Measurements from ENCODE around the gene RRAGC.

Gene RRAGC

DNA sequence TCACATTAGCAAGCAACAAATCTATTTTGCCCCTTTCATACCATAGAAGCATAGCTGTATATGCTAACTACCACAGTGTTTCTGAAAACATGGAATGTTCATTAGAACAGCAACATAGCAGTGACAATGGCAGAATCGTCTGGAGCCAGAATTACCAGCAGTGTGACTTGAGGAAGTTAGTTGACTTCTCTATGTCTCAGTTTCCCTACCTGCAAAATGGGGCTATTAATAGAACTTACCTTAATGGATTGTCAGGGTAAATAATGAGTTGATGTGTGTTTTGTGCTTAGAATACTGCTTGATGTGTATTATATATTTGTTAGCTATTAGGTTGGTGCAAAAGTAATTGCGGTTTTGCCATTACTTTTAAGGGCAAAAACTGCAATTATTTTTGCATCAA is 36.6 kb upstream of the RRAGC start:
- H3K4me1 Mint-ChIP-seq, result no peaks in the 10 kb centered on the region
- no peak overlapping the region for H3K4me3 Mint-ChIP-seq
- TF ChIP-seq, protein P1, sequence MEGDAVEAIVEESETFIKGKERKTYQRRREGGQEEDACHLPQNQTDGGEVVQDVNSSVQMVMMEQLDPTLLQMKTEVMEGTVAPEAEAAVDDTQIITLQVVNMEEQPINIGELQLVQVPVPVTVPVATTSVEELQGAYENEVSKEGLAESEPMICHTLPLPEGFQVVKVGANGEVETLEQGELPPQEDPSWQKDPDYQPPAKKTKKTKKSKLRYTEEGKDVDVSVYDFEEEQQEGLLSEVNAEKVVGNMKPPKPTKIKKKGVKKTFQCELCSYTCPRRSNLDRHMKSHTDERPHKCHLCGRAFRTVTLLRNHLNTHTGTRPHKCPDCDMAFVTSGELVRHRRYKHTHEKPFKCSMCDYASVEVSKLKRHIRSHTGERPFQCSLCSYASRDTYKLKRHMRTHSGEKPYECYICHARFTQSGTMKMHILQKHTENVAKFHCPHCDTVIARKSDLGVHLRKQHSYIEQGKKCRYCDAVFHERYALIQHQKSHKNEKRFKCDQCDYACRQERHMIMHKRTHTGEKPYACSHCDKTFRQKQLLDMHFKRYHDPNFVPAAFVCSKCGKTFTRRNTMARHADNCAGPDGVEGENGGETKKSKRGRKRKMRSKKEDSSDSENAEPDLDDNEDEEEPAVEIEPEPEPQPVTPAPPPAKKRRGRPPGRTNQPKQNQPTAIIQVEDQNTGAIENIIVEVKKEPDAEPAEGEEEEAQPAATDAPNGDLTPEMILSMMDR (IDR thresholded peaks at IDR 0.05; ENCODE audit: unreplicated experiment in 3 of 3), result no peak
- H3K27me3 Mint-ChIP-seq (ENCODE audit: low read depth), result no peaks in the 10 kb centered on the region
- no peak overlapping the region for H3K27ac Mint-ChIP-seq
- no peaks in the 10 kb centered on the region for H3K9me3 Mint-ChIP-seq
- no peaks in the 10 kb centered on the region for H3K36me3 Mint-ChIP-seq (ENCODE audit: low read depth)

DNA sequence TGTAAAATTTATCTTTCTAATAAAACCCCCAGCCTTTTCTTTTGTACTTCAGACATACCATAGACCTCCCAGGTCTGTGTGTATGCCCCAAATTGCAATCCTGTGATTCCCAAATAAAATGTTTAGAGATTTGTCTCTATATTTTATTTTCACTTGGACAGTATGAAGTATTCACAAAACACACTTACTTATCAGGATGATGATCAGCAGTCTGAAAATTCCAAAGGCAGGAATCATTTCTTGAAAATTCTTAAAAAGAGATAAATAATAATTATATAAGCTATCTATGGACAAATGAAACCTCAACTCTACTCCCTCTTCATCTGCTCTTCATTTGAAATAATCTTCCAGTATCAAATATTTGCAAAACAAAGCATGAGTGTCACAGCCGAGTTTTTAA is 33.4 kb upstream of the RRAGC start:
- Mint-ChIP-seq H3K4me3 (no peak overlapping the region), H3K4me1 (no peaks in the 10 kb centered on the region), H3K9me3 (no peaks in the 10 kb centered on the region), H3K27ac (no peak overlapping the region), H3K27me3 (ENCODE audit: low read depth) (no peaks in the 10 kb centered on the region), H3K36me3 (ENCODE audit: low read depth) (no peaks in the 10 kb centered on the region)
- TF ChIP-seq, protein P1 (IDR thresholded peaks at IDR 0.05; ENCODE audit: unreplicated experiment in 3 of 3), result no peak

DNA sequence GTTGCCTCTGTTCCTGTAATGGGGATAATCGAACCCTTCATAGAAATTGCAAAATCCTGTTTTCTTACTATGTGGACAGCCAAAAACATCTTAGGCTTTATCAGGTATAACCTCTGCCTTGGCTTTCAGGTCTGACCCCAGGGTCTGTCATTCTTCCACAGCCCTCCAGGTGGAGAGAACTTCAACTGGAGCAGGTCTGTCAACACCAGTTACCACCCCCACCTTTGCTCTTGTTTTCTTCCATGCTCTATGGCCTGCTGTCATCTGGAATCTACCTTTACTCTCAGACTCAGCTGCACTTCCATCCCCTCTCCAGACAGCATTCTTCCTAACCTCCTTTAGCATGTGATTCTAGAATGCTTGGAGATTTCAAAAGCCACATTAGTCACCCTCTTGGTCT is 32.2 kb upstream of the RRAGC start:
- TF ChIP-seq, protein P1 (IDR thresholded peaks at IDR 0.05; ENCODE audit: unreplicated experiment in 3 of 3), result peak in 1 of 3 experiments; percentile 12
- no peaks in the 10 kb centered on the region for H3K4me1 Mint-ChIP-seq
- no peak overlapping the region for H3K27ac Mint-ChIP-seq
- H3K36me3 Mint-ChIP-seq (ENCODE audit: low read depth), result no peaks in the 10 kb centered on the region
- H3K27me3 Mint-ChIP-seq (ENCODE audit: low read depth), result no peaks in the 10 kb centered on the region
- no peaks in the 10 kb centered on the region for H3K9me3 Mint-ChIP-seq
- no peak overlapping the region for H3K4me3 Mint-ChIP-seq

DNA sequence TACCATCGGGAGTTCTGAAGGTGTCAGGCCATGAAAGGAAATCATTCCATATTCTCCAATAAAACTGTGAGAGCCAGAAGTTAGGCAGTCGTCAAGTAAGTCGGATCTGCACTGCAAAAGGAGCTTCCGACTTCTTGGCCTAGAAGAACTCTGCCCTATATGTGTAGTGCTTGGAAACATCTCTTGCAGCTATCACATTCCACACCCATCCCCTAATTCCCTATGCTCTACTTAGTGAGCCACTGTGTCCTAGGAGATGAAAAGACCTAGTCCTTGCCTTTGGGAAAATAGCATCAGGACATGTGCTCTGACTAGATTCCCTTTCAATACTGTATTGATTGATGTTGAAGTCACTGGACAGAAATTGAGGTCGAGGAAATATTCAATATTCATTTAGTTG is 30.0 kb upstream of the RRAGC start:
- no peak overlapping the region for H3K27ac Mint-ChIP-seq
- TF ChIP-seq, protein P1 (IDR thresholded peaks at IDR 0.05; ENCODE audit: unreplicated experiment in 3 of 3), result no peak
- H3K9me3 Mint-ChIP-seq, result no peaks in the 10 kb centered on the region
- no peaks in the 10 kb centered on the region for H3K4me1 Mint-ChIP-seq
- H3K36me3 Mint-ChIP-seq (ENCODE audit: low read depth), result no peaks in the 10 kb centered on the region
- no peaks in the 10 kb centered on the region for H3K27me3 Mint-ChIP-seq (ENCODE audit: low read depth)
- H3K4me3 Mint-ChIP-seq, result no peak overlapping the region

DNA sequence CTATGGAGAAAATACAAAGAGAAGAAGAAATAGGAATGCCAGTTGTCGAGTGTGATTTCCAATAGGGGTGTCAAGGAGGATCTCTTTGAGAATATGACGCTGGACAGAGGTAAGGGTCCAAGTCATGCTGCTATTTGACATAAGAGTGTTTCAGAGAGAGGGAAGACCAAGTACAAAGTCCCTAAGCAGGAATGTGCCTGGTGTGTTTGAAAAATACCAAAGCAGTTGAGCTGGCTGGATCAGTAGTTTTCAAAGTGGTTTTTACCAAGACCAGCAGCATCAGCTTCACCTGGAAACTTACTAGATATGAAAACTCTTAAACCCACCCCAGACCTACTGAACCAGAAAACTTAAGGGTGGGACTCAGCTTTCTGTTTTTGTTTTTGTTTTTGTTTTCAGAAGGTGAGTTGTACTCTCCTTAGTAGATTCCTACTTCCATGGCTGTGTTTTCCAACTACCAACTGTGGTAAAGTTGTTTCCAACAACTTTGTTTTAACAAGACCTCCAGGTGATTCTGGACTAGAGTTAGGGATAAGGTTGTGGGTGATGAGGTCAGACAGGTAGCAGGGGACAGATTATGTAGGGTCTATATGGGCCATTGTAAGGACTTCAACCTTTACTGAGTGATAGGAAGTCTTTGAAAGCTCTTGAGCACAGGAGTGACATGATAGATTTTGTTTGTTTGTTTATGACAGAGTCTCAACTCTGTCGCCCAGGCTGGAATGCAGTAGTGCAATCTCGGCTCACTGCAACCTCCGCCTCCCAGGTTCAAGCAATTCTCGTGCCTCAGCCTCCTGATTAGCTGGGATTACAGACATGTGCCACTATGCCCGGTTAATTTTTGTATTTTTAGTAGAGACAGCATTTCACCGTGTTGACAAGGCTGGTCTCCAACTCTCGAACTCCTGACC is 29.1 kb upstream of the RRAGC start:
- Mint-ChIP-seq H3K27me3 (ENCODE audit: low read depth) (no peaks in the 10 kb centered on the region), H3K36me3 (ENCODE audit: low read depth) (no peaks in the 10 kb centered on the region), H3K27ac (no peak overlapping the region), H3K9me3 (no peaks in the 10 kb centered on the region), H3K4me3 (no peak overlapping the region), H3K4me1 (no peaks in the 10 kb centered on the region)
- TF ChIP-seq, protein P1 (IDR thresholded peaks at IDR 0.05; ENCODE audit: unreplicated experiment in 3 of 3), result no peak

DNA sequence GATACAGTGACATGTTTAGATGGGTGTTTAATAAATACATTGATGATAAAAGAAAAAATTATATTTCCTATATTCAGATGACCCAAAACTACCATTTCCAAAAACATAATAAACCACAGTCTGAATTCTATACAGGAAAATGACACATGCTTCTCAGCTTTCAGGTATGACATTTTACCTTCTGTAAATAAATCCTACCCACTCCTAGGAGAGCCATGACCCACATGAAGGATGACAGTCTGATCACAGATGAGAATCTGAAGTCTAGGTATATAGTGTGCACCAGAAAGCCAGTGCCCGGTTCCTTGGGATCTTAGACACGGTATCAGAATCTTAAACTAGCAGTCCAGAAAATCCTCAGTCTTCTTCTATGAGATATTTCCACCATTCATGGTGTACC is 25.5 kb upstream of the RRAGC start:
- Mint-ChIP-seq H3K4me3 (no peak overlapping the region), H3K4me1 (no peaks in the 10 kb centered on the region), H3K36me3 (ENCODE audit: low read depth) (no peaks in the 10 kb centered on the region), H3K9me3 (no peaks in the 10 kb centered on the region), H3K27ac (no peak overlapping the region), H3K27me3 (ENCODE audit: low read depth) (no peaks in the 10 kb centered on the region)
- TF ChIP-seq, protein P1 (IDR thresholded peaks at IDR 0.05; ENCODE audit: unreplicated experiment in 3 of 3), result no peak
